Measurements from ENCODE around the gene PPP1R13B. TPM values are rescaled to one million over a fixed set of nuclear protein-coding genes. Genes with fewer than 3 reads are reported as not detected.

Gene PPP1R13B
- total and polyA plus RNA-seq, 2 donors from 2014 or later: 15.1 to 69.4 TPM

GRCh38 chr14:103811189-103811588 is 36.2 kb downstream of the PPP1R13B start:
- Histone ChIP-seq H3K27ac (ENCODE audit: low read depth in 2 of 2, low read length in 2 of 2) (no peak overlapping the region), H3K9ac (ENCODE audit: low read length in 3 of 3) (no peak overlapping the region), H3K27me3 (ENCODE audit: control insufficient read depth, insufficient read depth, low read length) (no peaks in the 10 kb centered on the region), H3K9me3 (ENCODE audit: control insufficient read depth in 2 of 3, insufficient read depth in 1 of 3, low read length in 3 of 3) (no peaks in the 10 kb centered on the region), H3K36me3 (ENCODE audit: control insufficient read depth in 2 of 3, insufficient read depth in 3 of 3, low read length in 3 of 3) (no peaks in the 10 kb centered on the region), H3K4me1 (ENCODE audit: control insufficient read depth in 2 of 3, insufficient read depth in 2 of 3, low read depth in 1 of 3, low read length in 3 of 3) (no peaks in the 10 kb centered on the region), H3K4me3 (ENCODE audit: low read length in 3 of 3) (no peak overlapping the region)
- DNase-seq (no peak), FAIRE-seq (no peak)
- TF ChIP-seq CTCF (IDR thresholded peaks at IDR 0.05; ENCODE audit: borderline replicate concordance, extremely low read depth, insufficient read depth): no peak
- intact Hi-C loops (cut with DNase I): no loop called here

- no peak overlapping the region for H3K27ac ChIP-seq (ENCODE audit: low read depth in 2 of 2, low read length in 2 of 2)
- FAIRE-seq (peak; percentile 77), DNase-seq (peak; percentile 75 to 91 (median 84))
- H3K36me3 ChIP-seq (ENCODE audit: control insufficient read depth in 2 of 3, insufficient read depth in 3 of 3, low read length in 3 of 3): no peaks in the 10 kb centered on the region
- no peak overlapping the region for H3K9ac ChIP-seq (ENCODE audit: low read length in 3 of 3)
- TF ChIP-seq CTCF (IDR thresholded peaks at IDR 0.05; ENCODE audit: borderline replicate concordance, extremely low read depth, insufficient read depth): peak; percentile 86
- no peak overlapping the region for H3K4me3 ChIP-seq (ENCODE audit: low read length in 3 of 3)
- no peaks in the 10 kb centered on the region for H3K27me3 ChIP-seq (ENCODE audit: control insufficient read depth, insufficient read depth, low read length)
- intact Hi-C loops (cut with DNase I): no loop called here
- H3K9me3 ChIP-seq (ENCODE audit: control insufficient read depth in 2 of 3, insufficient read depth in 1 of 3, low read length in 3 of 3): no peaks in the 10 kb centered on the region
- H3K4me1 ChIP-seq (ENCODE audit: control insufficient read depth in 2 of 3, insufficient read depth in 2 of 3, low read depth in 1 of 3, low read length in 3 of 3): no peaks in the 10 kb centered on the region
Measured at GRCh38 chr14:103808403-103809001, 38.9 kb downstream of the PPP1R13B start.

GRCh38 chr14:103806805-103807204 is 40.6 kb downstream of the PPP1R13B start:
- no peak for FAIRE-seq

More at GRCh38 chr14:103806805-103807204, 40.6 kb downstream of the PPP1R13B start:
- Histone ChIP-seq H3K36me3 (ENCODE audit: control insufficient read depth in 2 of 3, insufficient read depth in 3 of 3, low read length in 3 of 3) (no peaks in the 10 kb centered on the region), H3K9me3 (ENCODE audit: control insufficient read depth in 2 of 3, insufficient read depth in 1 of 3, low read length in 3 of 3) (no peaks in the 10 kb centered on the region), H3K27ac (ENCODE audit: low read depth in 2 of 2, low read length in 2 of 2) (no peak overlapping the region), H3K4me1 (ENCODE audit: control insufficient read depth in 2 of 3, insufficient read depth in 2 of 3, low read depth in 1 of 3, low read length in 3 of 3) (no peaks in the 10 kb centered on the region), H3K4me3 (ENCODE audit: low read length in 3 of 3) (no peak overlapping the region), H3K9ac (ENCODE audit: low read length in 3 of 3) (no peak overlapping the region), H3K27me3 (ENCODE audit: control insufficient read depth, insufficient read depth, low read length) (no peaks in the 10 kb centered on the region)
- DNase-seq: no peak
- intact Hi-C loops (cut with DNase I): no loop called here
- no peak for TF ChIP-seq CTCF (IDR thresholded peaks at IDR 0.05; ENCODE audit: borderline replicate concordance, extremely low read depth, insufficient read depth)
